ENCODE measurements around the gene RBM8A. TPM values are rescaled to one million over a fixed set of nuclear protein-coding genes. Genes with fewer than 3 reads are reported as not detected.

Gene RBM8A
- polyA plus RNA-seq, 1 of the 3 experiments (the other 2 are of a cell fraction) = 236 TPM

DNA sequence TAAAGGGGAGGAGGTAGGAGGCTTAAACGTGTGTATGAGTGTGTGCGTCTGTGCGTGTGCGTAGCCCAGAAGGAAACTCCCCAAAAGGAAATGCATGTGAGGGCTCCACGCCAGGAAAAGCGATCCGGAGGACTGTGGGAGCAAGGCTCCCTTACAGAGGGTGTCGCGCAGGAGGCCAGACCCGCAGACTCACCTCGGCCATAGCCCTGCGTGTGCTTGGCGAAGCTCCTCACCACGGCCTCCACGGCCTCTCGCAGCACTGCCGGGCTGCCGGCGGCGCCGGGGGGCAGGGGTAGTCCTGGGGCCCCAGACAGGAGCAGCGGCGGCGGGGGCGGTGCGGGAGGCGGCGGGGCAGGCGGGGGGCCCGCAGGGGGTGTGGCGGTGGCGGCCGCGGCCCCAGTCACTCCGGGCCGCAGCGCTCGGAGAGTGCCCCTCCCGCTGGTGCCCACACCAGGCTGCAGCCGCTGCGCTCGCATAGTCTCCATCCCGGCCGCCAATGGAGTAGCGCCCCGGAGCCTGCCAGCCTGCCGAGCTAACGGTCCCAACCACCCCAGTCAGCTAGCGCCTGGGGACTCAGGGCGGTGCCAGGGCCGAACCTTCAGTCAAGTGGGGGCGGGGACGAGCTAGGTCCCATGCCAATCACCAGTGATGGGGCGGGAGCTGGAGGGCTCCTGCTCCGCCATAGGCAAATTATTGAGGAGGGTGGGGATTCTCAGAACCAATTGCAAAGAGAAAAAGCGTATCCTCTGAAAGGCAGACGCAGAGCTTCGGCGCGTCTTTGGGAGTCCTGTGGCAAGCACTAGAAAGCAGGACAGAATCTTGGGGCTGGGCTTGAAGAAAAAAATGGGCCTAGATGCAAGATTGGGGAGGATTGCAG, 30.4 kb upstream of the RBM8A start, which contains the start of gene LIX1L:
Gene LIX1L (minus strand): TSS at position 575 of the 877 bp plus-strand sequence. CDS start 90 bp downstream, at position 485.
- POLR2A ChIA-PET = interaction anchor here (0.6 to 2.5 kb wide), 7 partner anchors 14 to 99 kb away, joined by 3 to 34 read pairs (median 4); partner anchors contain the start of genes PEX11B, PIAS3 and RBM8A
- CTCF ChIA-PET = interaction anchor here (0.7 to 1.9 kb wide), 9 partner anchors 12 to 98 kb away, joined by 3 to 7 read pairs (median 3); partner anchors contain the start of genes PEX11B, PIAS3 and RBM8A
- H3K9me3 ChIP-seq = no peaks in the 10 kb centered on the region

More for the DNA sequence above, 30.4 kb upstream of the RBM8A start, which contains the start of gene LIX1L:
- Histone ChIP-seq H3K4me3 (ENCODE audit: low read depth in 2 of 2, low read length in 1 of 2) (peak within 1 kb of the TSS; percentile 62 to 74), H2AFZ (ENCODE audit: low read depth) (peak within 1 kb of the TSS; percentile 47), H4K20me1 (ENCODE audit: insufficient read depth) (no peaks in the 10 kb centered on the region; the same call in 1 of the 2 replicates), H3K27me3 (ENCODE audit: insufficient read depth) (no peaks in the 10 kb centered on the region), H3K4me1 (ENCODE audit: control insufficient read depth in 1 of 2, insufficient read depth in 2 of 2, low read depth in 1 of 2, low read length in 1 of 2) (peaks cover 26 to 52% of the 10 kb centered on the region in 2 experiments), H3K36me3 (replicated peaks in 1 of 2; ENCODE audit: control insufficient read depth in 1 of 2, insufficient read depth in 2 of 2, low read length in 1 of 2) (no peaks in the 10 kb centered on the region), H3K4me2 (peak within 1 kb of the TSS; percentile 78), H3K27ac (ENCODE audit: low read depth in 2 of 2, low read length in 1 of 2) (peak within 1 kb of the TSS; percentile 82 to 99), H3K79me2 (ENCODE audit: insufficient read depth) (peaks cover 47% of the 10 kb centered on the region), H3K9me2 (no peaks in the 10 kb centered on the region), H3F3A (replicated peaks; ENCODE audit: insufficient read depth) (peaks cover 25% of the 10 kb centered on the region), H3K9ac (peak within 1 kb of the TSS; percentile 73)
- under 1% methylated on average over 19 of the region's 60 CpGs for WGBS (ENCODE audit: low lambda C conversion rate)
- TF ChIP-seq PBX3 (IDR thresholded peaks at IDR 0.05) (peak; percentile 99), SIN3A (IDR thresholded peaks at IDR 0.05; ENCODE audit: borderline replicate concordance, low read depth, low read length) (0 out of 2 replicates have a peak, but pooled peaks have one; percentile 9), GABPA (IDR thresholded peaks at IDR 0.05; ENCODE audit: low read depth) (0 out of 2 replicates have a peak, but pooled peaks have one; percentile 27), EZH2phosphoT487 (IDR thresholded peaks at IDR 0.05; ENCODE audit: borderline replicate concordance, low read depth) (no peak), NRF1 (IDR thresholded peaks at IDR 0.05; ENCODE audit: low read depth, low read length) (peak; percentile 43; the same call in 1 of the 2 replicates), MXI1 (IDR thresholded peaks at IDR 0.05; ENCODE audit: low read depth, low read length) (peak; percentile 78; the same call in 1 of the 2 replicates), RFX5 (IDR thresholded peaks at IDR 0.05; ENCODE audit: low read length) (peak; percentile 71), CHD2 (IDR thresholded peaks at IDR 0.05; ENCODE audit: low read length, partially characterized antibody) (peak; percentile 89), TEAD4 (IDR thresholded peaks at IDR 0.05; ENCODE audit: borderline replicate concordance, insufficient read depth) (no peak), TAF1 (IDR thresholded peaks at IDR 0.05; ENCODE audit: borderline replicate concordance, low read depth, low read length) (peak; percentile 63), POLR2AphosphoS5 (IDR thresholded peaks at IDR 0.05; ENCODE audit: low read depth, low read length) (peak; percentile 71), JUND (IDR thresholded peaks at IDR 0.05) (no peak), MAX (IDR thresholded peaks at IDR 0.05; ENCODE audit: low read depth) (peak; percentile 54; the same call in 1 of the 2 replicates)
- TF ChIP-seq, protein P1, sequence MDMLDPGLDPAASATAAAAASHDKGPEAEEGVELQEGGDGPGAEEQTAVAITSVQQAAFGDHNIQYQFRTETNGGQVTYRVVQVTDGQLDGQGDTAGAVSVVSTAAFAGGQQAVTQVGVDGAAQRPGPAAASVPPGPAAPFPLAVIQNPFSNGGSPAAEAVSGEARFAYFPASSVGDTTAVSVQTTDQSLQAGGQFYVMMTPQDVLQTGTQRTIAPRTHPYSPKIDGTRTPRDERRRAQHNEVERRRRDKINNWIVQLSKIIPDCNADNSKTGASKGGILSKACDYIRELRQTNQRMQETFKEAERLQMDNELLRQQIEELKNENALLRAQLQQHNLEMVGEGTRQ (IDR thresholded peaks at IDR 0.05; ENCODE audit: borderline replicate concordance, low read depth, low read length) = no peak
- TF ChIP-seq, protein P2, sequence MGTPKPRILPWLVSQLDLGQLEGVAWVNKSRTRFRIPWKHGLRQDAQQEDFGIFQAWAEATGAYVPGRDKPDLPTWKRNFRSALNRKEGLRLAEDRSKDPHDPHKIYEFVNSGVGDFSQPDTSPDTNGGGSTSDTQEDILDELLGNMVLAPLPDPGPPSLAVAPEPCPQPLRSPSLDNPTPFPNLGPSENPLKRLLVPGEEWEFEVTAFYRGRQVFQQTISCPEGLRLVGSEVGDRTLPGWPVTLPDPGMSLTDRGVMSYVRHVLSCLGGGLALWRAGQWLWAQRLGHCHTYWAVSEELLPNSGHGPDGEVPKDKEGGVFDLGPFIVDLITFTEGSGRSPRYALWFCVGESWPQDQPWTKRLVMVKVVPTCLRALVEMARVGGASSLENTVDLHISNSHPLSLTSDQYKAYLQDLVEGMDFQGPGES (IDR thresholded peaks at IDR 0.05; ENCODE audit: low read depth, low read length) = peak; percentile 26; the same call in 1 of the 2 replicates
- TF ChIP-seq, protein P3, sequence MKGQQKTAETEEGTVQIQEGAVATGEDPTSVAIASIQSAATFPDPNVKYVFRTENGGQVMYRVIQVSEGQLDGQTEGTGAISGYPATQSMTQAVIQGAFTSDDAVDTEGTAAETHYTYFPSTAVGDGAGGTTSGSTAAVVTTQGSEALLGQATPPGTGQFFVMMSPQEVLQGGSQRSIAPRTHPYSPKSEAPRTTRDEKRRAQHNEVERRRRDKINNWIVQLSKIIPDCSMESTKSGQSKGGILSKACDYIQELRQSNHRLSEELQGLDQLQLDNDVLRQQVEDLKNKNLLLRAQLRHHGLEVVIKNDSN (IDR thresholded peaks at IDR 0.05; ENCODE audit: borderline replicate concordance, low read depth) = no peak
- DNase-seq = peak; percentile 95

All from SK-N-SH (cell line).